A204.1 (cell line): Measurements from ENCODE around the gene SPTB.
"Not testable (repeated sequence)": the region's sequence is repeated elsewhere in the genome, so short reads cannot be mapped to it uniquely, and the experiment has no call there.

ENCODE experiments used
- FAIRE-seq: peaks from 2 replicates; lab custom pipeline; 2012; peaks lifted over from hg19 to GRCh38; lab: Jason Lieb, UNC

SPTB gene

DNA sequence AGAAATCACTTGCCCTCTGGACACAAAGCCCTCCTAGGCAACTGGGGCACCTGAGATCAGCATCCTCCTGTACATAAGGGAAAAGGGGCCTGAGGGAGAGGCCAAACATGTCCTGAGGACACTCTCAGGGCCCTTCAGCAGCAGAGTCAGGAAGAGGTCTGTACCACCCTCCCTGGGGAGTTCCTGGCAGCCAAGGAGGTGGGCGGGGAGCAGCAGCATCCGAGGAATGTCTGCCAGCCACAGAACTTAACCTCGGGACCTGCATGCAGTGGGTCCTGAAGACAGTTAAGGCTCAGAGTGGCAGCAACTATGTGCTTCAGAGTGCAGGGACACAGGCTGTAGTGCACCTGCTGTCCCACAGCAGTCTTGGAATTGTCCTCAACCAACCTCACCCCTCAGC, 62.1 kb downstream of the SPTB start:
- FAIRE-seq, result no peak

GRCh38 chr14:64816221-64816783, 63.4 kb downstream of the SPTB start:
- no peak for FAIRE-seq

DNA sequence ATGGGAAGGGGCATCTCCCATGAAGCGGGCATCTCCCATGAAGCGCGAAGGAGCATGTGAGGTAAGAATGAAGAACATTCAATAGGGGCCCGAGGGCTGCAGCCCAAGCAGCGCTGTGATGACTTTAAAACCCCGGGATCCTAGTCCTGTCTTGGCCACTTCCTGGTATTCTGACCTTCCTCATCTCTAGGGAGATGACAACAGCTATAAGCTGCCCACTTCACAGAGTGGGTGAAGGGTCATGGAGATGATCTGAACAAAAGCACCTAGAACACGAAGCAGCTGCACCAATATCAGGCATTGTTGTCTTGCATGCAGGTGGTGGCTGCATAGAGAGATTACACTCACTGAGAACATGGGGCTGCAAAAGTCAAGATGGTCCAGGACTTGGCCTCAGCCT, 64.5 kb downstream of the SPTB start:
- FAIRE-seq, result no peak

DNA sequence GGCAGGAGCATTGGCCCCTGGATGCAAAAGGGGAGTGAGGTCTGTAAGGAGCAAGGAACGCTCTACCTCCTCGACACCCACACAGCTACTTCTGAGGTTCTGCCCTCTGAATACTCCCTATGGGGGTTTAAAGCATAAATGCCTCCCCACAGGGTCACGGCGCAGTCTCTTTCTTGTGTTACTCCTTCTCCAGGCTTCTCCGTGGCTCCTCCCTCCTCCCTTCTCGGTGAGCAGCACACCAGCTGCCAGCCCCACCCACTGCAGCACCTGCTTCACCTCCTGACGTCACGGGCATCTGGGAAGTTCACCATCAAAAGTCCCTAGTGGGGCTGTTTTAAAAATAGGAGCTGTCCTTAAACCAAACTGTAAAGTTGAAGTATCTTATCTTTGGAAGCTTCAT, 67.3 kb downstream of the SPTB start:
- no peak for FAIRE-seq

DNA sequence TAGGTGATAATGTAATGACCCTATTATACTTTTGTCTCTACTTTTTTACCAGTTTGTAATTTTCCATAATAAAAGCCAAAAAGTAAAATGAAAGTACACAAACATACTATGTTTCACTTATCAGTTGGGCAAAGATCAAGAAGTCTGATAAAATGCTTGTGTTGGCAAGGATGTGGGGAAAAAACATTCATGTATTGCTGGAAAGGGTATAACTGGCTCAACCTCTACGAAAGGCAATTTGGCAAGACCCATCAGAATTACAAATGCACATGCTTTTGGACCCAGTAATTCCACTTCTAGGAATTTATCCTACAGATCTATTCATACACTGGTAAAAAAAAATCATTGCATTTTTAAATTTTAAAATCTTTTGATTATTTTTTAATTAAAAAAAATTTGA, 68.0 kb downstream of the SPTB start:
- no peak for FAIRE-seq

- no peak for FAIRE-seq
Measured at GRCh38 chr14:64808449-64808848, 71.3 kb downstream of the SPTB start.

DNA sequence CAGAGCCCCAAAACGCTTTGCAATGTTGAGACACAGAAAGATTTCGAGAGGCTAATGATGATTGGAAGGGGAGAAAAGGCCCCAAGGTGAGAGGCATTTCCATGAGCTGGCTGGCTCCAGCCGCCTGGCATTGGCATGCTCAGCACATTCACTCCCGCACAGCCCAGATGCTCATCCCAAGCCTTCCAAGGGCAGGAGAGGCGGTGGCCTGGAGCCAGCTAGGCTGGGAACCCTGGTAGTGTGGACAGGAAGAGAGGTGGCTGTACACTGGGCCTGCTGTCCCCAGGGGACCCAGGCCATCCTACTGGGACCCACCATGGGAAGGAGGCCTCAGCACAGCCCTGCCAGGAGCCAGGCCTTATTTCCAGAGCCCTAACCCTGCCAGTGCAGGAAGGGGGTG, 72.2 kb downstream of the SPTB start:
- FAIRE-seq, result no peak

GRCh38 chr14:64806862-64807495, 72.7 kb downstream of the SPTB start:
- FAIRE-seq, result no peak

GRCh38 chr14:64806202-64806861, 73.4 kb downstream of the SPTB start:
- FAIRE-seq, result no peak

DNA sequence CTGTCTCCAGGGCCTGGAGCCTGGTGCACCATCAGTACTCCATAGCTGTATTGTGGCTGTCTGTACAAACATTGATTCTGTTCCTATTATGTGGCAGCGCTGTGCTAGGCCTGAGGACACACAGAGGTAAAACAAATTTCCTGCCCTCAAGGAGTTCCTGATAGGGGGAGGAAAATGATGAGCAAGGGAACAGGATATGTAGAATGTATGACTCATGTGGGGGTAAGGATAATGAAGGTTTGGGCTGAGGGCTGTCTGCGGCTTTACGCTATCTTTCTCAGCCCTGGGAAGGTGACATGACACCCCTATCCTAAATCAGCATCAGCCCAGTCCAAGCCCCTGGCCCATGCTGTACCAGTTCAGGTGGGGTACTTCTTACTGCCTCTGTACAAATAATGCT, 74.1 kb downstream of the SPTB start:
- not testable (repeated sequence) for FAIRE-seq

DNA sequence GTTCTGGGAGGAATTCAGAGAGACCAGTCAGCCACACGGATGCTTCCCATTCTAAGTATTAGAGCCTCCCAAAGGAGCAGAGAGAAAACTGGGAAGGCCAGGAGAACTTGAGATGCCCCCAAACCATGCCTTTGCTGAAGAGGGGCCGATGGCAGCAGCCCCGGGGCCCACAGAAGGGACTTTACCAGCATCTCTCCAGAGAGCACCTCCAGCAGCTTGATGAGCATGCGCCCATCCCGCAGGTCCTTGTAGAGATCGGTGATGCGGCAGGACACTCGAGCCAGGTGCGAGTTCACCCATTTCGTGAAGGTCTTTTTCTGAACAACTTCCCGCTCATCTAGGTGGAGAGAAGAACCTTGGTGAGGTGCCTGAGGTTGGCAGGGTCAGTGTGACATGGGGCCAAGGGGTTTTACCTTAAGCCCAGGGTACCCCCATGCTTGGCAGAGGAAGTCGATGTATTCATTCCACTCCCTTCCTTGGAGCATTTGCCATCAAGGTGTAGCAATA, 74.9 kb downstream of the SPTB start:
- no peak for FAIRE-seq

- no peak for FAIRE-seq
Measured at GRCh38 chr14:64801800-64802199, 77.9 kb downstream of the SPTB start.

- no peak for FAIRE-seq
Measured at GRCh38 chr14:64801046-64801445, 78.7 kb downstream of the SPTB start.

DNA sequence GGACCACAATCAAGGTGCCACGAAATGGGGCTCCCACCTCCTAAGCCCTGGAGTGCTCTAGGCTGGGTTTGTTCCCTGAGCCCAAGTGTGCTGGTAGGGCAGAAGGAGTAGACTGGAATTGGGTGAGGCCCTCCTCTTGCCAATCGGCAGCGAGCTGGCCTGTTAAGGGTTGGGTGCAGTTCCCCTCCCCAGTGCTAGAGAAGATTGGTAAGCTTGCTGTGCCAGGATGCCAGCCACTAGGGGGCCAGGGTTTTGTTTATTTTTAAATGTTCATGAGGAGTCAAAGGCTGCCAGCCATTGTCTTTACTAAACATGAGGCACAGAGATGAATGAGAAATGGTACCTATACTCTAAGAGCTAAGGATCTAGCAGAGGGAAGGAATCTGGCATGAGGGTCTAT, 79.7 kb downstream of the SPTB start:
- no peak for FAIRE-seq

DNA sequence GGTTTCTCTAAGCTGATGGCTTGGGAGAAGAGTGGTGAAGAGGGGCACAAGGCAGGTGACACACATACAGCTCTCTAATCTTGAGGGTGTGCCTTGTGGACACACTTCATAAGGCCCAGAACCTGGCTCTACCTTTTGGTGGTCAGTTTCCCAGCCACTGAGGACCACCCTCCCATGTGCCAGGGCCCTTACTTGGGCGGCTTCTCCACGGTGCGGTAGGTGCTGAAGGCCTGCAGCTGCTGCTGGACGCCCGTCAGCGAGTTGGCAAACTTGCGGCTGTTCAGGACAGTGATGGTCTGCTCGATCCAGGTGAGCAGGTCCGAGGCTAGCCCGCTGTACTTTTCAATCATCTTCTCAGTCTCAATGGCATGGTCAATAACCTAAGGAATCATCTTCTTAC, 80.2 kb downstream of the SPTB start:
- FAIRE-seq, result no peak

DNA sequence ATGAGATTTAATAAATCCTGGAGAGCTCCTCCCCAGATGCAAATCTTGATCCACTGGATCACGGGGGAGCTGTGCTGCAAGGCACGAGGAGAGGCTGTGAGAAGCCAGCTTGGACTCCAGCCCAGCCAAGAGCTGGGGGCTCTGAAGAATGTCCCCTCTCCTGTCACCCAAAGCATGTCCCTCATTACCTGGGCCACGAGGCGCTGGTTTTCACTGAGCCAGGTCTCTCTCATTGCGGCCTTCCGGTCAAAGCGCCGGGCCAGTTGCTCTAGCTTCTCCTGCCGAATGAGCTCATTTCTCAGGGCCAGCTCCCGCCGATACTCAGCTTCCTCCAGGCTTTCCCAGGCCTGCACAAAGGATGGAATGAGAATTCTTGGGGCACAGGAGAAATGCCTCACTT, 83.3 kb downstream of the SPTB start:
- no peak for FAIRE-seq

GRCh38 chr14:64795921-64796320, 83.8 kb downstream of the SPTB start:
- no peak for FAIRE-seq

GRCh38 chr14:64795211-64795610, 84.5 kb downstream of the SPTB start:
- no peak for FAIRE-seq

DNA sequence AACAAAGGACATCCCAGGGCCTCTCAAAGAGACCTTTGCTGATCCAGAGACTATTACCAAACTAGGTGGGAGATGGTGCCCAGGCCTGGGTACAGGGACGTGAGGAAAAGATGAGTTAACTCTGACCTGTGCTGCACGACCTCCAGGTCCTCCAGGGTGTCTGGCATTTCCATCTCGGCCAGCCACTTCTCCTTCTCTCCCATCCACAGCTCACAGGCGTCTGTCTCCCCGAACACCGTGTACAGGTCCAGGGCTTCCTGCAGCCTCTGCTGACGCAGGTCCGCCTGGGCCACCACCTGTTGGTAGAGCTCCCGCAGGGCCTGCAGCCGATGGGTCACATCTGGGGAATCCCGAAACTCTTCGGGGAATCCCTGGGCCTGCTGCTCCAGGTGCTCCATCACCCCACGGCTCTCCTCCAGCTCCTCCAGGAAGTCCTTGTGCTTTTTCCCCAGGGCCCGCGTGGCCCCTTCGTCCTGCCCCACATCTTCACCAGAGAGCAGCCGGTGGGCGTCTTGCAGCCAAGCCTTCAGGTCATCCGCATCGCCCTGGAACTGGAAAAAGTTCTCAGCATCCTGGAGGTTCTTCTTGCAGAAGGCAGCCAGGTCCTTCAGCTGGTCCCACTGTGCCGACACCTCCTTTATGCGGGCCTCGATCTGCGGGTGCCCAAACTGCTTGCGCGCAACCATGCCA, 86.7 kb downstream of the SPTB start:
- FAIRE-seq, result no peak

GRCh38 chr14:64792231-64792630, 87.5 kb downstream of the SPTB start:
- FAIRE-seq, result no peak

DNA sequence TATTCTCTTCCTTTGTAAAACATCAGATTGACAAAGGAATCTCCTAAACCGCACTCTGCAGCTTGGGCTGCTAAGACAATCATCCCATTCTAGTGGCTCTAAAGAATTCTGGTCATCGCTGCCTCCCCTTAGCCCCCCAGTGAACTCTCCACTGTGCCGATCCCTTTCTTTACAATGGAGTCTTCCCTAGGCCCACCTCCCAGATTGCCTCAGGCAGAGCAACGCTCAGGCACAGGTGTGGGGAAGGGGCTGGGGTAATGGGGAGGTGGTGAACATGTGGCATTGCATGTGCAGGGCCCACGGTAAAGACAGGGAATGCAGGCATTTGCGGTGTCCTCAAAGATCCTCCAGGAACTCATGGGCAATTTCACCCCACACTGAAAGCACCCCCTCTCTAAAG, 89.2 kb downstream of the SPTB start:
- no peak for FAIRE-seq

- no peak for FAIRE-seq
Measured at GRCh38 chr14:64789696-64790095, 90.0 kb downstream of the SPTB start.

GRCh38 chr14:64788706-64789105, 91.0 kb downstream of the SPTB start:
- FAIRE-seq, result no peak
